NCI-H2029 treated with DMSO at 0.1 percent for 48 hours (cell line): ENCODE data around the gene ZNF792.
"Not testable (repeated sequence)": the region's sequence is repeated elsewhere in the genome, so short reads cannot be mapped to it uniquely, and the experiment has no call there.

ENCODE experiments used
- DNase-seq: peaks from one replicate; lab custom pipeline; 2025; lab: John Stamatoyannopoulos, UW

The ZNF792 gene

DNA sequence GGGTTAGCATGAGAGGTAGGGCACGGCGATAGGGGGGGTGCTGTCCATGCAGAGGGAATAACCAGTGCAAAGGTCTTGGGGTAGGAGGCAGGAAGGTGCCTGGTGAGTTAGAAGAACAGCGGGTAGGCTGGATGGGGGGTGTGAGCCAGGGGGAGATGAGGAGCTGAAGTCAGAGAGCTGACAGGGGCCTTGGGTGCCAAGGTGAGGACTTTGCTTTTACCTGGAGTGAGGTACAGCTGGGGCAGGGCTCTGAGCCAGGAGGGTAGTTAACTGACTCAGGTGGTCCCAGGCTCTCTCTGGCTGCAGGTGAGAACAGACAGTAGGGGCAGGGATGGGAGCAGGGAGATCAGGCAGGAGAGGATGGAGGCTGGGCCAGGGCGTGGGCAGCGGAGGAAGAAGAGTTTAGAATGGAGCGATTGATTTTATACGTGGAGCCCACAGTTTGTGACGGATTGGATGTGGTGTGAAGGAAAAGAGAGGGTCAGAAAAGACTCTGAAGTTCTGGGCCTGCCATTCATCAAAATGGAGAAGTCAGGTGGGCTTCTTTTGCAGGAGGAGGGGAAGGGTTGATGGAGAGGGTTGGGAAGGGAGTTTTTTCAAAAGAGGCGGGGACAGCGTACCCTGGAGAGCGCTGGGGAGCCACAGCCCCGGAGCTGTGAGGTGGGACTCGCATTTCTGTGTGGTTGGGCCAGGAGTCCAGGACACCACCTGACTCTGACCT is 34.9 kb upstream of the ZNF792 start:
- no peak for DNase-seq

DNA sequence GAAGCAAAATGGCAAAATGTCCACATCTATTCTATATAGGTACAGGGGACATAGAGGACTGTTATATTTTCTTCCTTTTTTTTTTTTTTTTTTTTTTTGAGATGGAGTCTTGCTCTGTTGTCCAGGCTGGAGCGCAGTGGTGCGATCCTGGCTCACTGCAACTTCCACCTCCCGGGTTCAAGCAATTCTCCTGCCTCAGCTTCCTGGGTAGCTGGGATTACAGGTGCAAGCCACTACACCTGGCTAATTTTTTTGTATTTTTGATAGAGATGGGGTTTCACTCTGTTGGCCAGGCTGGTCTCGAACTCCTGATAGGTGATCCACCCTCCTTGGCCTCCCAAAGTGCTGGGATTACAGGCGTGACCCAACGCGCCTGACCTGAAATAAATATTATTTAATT is 34.2 kb upstream of the ZNF792 start:
- DNase-seq = not testable (repeated sequence)

DNA sequence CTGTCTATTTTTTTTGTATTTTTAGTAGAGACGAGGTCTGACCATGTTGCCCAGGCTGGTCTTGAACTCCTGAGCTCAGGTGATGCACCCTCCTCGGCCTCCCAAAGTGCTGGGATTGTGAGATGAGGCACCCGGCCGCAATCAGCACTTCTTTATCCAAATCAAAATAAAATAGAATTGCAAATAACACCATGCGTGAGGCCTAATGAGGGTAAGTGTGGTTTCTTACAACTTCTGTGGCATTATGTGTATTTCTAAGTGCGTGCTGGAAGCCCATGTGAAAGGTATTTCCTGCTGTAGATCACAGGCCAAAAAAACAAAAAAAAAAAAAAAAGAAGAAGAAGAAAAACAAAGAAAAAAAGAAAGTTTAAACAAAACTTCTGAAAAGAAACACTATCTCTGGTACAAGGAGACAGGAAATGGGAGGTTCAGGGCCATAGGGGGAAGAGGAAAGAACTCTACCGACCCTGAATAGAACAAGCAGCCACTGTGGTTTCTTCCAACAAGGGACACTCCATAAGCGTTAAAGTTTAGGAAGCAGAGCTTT is 33.1 kb upstream of the ZNF792 start:
- DNase-seq = no peak

DNA sequence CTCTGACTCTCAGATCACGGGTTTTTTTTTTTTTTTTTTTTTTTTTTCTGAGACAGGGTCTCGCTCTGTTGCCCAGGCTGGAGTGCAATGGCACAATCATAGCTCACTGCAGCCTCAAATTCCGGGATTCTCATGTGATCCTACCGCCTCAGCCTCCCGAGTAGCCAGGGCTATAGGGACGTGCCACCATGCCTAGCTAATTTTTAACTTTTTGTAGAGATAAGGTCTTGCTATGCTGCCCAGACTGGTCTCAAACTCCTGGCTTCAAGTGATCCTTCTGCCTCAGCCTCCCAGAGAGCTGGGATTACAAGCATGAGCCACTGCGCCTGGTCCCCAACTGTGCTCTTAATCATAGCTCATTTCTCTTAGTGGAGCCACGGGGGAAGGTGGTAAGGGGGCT is 31.5 kb upstream of the ZNF792 start:
- DNase-seq = no peak

DNA sequence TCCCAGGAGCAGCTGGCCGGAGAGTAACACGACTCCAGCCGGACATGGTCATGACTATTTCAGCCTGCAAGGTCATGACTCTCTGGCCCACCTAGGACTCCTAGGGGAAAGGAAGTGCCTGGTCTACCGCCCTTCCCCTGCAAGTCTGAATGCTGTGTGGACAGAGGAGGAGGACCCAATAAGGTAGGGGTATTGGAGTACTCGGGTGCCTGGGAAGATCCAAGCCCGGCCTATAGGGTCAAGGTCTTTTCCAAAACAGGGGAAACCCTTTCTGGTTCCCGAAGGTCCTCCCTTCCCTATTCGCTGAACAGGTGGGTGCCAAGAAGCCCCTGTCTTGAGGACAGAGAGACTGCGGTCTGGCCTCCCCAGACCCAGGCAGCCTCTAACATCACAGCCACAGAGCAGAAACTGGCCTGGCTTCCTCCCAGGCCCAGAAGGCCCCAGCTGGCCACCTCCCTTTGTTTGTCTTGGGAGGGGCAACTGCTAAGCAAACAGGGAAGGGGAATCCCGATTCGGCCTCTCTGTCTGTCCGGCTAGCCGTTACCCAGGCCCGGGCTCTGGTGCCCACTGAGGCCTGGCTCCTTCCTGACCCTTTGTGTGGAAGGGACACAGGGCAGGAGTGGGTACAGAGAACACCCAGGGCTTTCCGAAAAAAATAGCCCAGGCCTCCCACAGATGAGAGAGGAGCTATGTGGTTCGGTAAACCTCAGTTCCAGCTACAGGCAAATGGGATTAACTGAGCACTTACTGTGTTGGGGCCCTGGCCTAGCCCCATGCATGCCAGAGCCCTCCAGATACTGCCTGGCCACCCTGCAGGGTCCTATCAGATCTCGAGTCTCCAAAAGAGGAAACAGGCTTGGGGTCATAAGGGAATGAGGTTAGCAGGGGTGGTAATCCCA is 30.9 kb upstream of the ZNF792 start:
- DNase-seq = peak; percentile 58

DNA sequence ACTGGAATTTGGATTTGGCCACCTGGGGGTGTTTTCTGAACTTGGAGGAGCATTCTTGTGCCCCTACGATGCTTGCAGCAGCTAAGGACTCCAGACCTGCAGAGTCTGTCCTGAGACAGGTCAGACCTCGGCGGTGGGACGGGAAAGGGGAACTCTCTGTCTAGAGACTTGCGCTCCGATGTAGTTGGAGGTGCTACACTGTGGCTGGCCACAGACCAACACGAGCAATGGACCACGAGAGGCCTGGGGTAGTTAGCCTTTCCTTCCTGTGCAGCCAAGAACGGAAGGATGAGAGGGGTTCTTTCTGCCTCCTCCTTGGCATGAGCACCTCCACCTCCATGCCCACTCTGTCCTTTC is 30.2 kb upstream of the ZNF792 start:
- no peak for DNase-seq

DNA sequence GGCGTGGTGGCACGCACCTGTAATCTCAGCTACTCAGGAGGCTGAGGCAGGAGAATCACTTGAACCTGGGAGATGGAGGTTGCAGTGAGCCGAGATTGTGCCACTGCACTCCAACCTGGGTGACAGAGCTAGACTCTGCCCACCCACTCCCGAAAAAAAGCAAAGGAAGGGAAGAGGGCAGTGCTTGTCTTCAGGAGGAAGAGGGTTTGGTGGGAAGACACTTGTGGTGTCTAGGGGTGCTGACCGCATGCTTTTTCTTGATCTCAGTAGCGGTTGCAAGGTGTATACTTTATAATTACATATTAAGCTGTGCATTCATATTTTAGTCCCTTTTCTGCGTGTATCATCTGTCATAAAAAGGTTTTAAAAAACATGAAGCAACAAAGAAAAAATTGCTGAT is 28.6 kb upstream of the ZNF792 start:
- DNase-seq = not testable (repeated sequence)

DNA sequence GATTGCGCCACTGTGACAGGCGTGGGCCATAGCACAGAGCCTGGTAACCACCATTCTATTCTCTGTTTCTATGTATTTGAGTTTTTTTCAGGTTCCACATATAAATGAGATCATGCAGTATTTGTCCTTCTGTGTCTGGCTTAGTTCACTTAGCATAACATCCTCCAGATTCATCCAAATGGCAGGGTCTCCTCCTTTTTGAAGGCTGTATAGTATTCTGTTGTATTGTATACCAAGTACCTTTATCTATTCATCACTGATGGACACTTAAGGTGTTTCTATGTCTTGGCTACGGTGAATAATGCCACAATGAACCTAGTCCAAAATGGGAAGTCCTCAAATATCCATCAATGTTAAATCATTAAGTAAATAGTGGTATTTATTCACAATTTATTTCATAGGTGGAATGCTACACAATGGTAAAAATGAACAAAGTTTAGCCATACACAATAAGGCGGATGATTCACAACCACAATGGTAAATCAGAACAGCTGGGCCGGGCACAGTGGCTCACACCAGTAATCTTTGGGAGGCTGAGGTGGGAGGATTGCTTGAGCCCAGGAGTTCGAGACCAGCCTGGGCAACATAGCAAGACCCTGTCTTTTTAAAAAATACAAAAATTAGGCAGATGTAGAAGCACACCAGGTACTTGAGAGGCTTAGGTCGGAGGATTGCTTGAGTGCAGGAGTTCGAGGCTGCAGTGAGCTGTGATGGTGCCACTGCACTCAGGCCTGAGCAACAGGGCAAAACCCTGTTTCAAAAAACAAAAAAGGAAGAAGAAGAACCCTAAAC is 27.7 kb upstream of the ZNF792 start:
- DNase-seq = no peak

DNA sequence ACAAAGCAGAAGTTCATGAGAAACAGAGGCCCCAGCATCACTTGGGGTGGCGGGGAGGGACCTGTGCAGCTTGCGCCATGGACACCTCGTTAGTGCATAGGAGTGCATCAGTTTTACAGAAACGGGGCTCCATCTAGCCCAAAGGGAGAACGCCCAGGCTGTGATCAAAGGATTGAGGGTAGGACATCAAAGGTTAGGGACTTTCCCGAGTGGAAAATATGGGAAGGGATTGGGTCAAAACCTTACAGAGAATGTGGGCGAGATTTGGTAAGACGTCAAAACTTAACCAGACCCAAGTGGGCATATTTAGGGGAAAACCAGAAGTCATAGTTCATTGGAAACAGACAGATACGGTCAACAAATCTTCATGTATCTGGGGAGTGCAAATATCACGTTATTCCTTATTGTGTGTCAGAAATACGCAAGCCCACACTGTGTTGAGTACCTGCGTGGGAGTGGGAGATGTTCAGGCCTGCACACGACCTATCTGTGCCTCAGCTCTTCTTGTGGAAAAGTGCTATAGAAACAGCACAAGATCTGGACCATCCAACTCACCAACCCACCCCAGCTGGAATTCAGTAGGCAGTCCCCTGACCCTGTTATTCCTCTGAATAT is 26.7 kb upstream of the ZNF792 start:
- DNase-seq = no peak

DNA sequence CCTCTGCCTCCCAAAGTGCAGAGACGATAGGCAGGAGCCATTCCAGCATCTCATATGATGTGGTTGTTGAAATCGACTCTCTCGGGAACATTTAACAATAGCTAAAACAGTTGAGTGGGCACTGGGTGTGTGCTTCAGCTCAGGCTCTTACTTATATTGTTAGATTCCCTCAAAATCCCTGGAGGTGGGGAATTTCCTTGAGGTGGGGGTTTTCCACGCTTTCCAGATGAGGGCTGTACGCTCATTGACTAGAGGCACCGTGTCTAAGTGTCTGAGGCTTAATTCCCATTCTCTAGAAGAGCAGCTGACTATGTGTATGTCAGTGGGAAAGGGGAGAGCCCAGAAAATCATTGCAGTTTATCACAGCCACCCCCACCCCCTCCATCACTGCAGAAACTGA is 25.3 kb upstream of the ZNF792 start:
- DNase-seq = no peak

DNA sequence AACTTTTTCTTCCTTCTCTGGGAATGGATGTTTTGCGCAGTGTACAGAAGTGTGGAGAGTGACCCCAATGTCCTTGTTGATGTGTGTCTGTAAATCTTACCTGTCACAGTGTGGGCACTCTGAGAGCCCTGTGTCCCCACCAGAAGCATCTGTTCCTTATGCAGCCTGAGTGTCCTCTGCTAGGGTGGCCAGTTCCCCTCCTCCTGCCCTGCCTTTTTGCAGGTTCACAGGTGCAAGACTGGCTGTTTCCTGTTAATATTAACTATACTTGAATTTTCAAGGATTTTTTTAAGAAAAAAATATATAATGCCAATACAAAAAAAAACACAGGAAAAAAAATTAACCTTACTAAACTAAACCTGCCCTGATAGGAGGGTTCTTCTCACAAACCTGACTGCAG is 24.1 kb upstream of the ZNF792 start:
- no peak for DNase-seq

DNA sequence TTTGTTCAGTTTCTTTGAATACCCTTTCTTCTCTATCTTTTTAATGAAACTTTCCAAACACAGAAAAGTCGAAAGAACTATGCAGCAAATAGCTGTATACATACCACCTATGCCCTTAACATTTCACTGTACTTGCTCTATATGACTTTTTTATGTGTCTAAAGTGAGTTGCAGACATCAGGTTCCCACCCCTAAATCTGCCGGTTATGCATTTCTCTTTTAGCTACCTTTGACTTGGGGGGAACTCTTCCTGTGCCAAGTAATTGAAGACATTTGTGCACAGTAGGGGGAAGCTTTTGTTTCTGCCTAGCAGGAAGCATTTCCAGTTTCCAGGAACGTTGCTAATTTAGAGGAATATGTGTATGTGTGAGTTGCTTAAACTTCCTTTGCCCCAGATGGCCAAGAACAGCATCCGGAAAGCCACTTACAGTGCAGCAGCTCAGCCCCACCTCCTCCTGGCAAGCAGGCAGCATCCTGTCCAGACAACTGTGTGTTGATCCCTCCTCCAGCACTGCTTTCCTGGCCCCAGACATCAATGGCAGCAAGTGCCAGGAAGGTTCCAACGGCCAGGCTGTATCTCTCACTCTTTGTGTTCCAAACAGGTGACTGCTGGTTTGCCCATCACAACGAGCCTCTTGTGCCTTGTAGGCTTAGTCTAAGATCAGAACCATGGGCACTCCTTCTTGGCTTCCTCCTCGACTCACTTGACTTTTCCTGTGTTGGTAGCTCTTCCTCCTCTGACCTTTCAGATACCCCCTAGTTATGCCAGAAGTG is 21.4 kb upstream of the ZNF792 start:
- DNase-seq = no peak

DNA sequence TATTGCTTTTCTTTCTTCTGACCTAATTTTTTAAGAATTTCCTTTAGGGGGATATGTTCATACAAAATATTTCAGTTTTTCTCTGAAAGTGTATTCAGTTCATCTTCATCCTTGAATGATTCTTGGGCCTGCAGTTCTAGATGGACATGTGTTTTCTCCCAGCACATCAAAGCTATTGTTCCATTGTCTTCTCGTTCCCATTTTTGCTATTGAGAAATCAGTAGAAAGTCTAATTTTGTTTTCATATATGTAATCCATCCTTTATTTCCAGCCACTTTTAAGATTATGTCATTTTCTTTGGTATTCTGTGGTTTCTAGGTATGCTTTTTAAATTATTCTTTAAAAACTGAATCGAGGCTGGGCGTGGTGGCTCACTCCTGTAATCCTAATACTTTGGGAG is 20.3 kb upstream of the ZNF792 start:
- DNase-seq = no peak

DNA sequence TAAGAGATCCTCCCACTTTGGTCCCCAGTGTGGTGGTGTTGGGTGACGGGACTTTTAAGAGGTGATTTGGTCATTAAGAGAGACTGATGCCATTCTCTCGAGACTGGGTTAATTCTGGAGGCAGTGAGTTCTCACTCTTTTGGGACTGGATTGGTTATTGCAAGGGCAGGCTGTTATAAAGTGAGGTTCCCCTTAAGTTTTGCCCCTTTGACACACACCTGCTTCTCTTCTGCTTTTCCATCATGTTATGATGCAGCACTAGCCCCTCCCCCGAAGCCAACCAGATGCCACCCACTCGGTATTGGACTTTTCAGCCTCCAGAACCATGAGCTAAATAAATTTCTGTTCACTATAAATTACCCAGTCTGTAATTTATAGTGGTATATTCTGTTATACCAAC is 19.8 kb upstream of the ZNF792 start:
- DNase-seq = no peak

DNA sequence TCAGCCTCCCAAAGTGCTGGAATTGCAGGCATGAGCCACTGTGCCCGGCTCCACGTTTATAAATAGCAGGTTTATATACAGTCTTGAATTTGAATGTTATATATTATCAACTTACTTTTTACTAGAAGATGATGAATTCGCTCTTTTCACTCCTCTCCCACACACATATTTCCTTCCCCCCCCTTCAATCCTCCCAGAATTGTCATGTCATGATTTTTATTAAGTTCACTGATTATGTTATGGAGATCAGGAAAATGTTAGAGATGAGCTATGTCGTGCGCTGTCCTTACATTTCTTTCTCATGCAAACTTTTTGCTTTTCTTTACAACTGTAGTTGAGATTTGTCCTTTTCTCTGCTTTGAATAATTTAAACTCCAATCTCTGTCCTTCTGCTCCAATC is 18.2 kb upstream of the ZNF792 start:
- no peak for DNase-seq

DNA sequence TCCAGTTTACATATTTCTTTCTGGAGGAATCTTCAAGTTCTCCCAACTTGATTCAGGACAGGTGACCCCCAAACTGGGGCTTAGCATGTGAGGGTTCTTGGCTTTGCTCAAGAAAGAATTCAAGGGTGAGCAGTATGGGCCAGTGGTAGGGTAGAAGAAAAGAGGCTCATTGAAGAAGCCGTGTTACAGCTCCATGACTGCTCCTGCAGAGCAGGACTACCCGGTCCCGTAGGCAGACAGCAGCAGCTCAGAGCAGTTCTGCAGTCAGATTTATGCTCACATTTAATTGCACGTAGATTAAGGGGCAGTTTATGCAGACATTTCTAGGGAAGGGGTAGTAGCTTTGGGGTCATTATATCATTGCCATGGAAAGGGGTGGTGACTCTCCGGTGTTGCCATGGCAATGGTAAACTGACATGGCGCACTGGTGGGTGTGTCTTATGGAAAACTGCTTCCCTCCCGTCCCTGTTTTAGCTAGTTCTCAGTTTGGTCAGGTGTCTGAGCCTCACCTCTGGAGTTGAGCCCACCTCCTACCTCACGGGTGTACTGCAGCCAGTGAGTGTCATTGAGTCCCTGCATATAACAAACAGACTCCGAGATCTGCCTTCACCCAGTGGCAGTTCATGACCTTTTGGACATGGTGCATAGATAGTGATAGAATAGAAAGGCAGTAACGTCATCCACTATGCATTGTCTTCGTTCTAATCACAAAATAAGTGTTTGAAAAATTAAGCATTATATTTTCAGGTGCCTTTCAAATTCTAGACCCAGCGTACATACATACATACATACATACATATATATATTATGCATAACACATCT is 16.0 kb upstream of the ZNF792 start:
- DNase-seq = no peak

DNA sequence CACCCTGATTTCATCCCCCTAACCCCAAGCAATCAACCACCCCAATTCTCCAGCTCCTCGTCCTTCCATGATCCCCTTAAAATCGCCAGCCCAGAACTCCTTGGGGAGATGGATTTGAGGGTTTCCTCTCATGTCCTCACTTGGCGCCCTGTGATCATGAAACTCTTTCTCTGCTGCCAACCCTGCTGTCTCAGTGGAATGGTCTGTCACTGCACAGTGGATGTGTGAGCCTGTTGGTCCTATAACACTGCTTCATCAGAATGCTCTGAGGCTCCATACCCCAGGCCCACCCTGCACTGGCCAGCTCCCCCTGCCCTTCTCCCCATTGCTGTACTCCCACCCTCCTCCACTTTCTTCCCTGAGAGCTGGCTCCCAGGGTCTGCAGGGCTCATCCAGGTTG is 12.6 kb upstream of the ZNF792 start:
- no peak for DNase-seq

DNA sequence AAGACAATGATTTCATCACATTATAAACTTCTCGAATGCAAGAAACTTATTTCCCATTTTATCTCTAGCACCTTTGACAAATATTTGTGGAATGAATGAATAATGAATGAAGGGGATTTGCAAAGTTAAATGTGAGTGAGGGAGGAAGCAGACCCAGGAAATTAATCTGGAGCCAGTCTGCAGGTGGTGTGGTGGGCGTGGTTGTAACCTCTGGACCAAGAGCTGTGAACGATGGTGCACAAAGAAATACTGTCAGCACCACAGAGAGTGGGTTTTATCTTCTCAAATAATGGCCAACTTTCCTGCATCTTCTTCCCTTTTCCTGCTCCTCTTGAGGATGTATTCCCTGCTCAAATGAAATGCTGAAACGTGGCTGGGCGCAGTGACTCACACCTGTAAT is 11.0 kb upstream of the ZNF792 start:
- no peak for DNase-seq

DNA sequence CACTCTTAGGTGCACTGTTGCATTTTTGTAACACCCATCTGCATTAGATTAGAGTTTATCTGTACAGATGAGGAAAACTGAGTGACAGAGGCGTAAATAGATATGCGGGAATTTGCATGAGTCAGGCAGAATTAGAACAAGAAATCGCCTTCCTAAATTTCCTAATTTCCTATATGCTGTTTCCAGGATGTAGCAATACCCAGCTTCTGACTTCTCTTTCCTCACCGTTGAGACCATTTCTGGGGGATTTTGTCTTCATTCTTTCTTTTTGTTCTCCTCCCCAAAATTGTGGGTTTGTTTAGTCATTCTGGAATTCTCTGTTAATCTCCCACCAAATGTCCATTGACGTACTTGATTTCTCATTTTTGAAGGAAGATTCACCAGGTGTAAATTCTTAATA is 10.6 kb upstream of the ZNF792 start:
- DNase-seq = no peak

DNA sequence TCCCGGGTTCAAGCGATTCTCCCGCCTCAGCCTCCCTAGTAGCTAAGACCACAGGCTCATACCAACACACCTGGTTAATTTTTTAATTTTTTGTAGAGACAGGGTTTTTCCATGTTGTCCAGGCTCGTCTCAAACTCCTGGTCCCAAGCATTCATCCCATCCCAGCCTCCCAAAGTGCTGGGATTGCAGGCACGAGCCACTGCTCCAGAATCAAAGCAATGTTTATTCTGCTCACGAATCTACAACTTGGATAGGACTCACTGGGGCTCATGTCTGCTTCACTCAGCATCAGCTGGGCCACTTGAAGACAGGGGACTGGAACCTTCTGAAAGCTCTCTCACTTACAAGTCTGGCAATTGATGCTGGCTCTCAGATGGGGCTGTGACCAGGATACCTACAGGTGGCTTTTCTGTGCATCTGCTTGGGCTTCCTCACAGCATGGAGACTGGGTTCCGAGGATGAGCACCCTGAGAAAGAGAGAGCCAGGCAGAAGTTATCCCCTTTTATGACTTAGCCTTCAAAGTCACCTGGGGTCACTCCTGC is 8.2 kb upstream of the ZNF792 start:
- DNase-seq = no peak
